Endothelial cell of umbilical vein (primary cell): Measurements from ENCODE around the gene KIF2B. TPM values are rescaled to one million over a fixed set of nuclear protein-coding genes. Genes with fewer than 3 reads are reported as not detected.
"Not testable (repeated sequence)": the region's sequence is repeated elsewhere in the genome, so short reads cannot be mapped to it uniquely, and the experiment has no call there.

ENCODE experiments used
- BruUV-seq: library from RNA; stranded (reverse); fragments of 400-500 nt; replicated peaks from 2 replicates; lab custom pipeline; 2021; lab: Mats Ljungman, UMichigan
- CTCF ChIA-PET: fragments of 300-600, 350-600 bp; sonication (Branson Sonifier 250); formaldehyde crosslinking; loops from one replicate; lab custom pipeline; 2021; ENCODE audit warnings: antibody characterized with exemption, inconsistent platforms; lab: Charles Lee
- POLR2A ChIA-PET: fragments of 300-600, 350-600 bp; sonication (Branson Sonifier 250); formaldehyde crosslinking; loops from one replicate; lab custom pipeline; 2021; ENCODE audit warnings: antibody characterized with exemption, inconsistent platforms; lab: Charles Lee
- DNase-seq: peaks from one replicate; pipeline ENCODE4 v3.0.0-alpha.2; 2011; ENCODE audit warnings: low read depth, low spot score
- FAIRE-seq: peaks from 2 replicates; lab custom pipeline; 2011; peaks lifted over from hg19 to GRCh38; lab: Jason Lieb, UNC
- H2AFZ ChIP-seq: 2 replicates; pipeline ENCODE4 v1.6.0; 2012; ENCODE audit warnings: low read depth, low read length, control low read depth, inconsistent platforms
- H3K27ac ChIP-seq: 2 replicates; pipeline ENCODE4 v1.5.1; 2011; ENCODE audit warnings: low read depth, mild to moderate bottlenecking, control low read depth, low read length, moderate library complexity; ENCODE audit not compliant: insufficient read depth
- H3K27me3 ChIP-seq, 2 experiments: 2 replicates each; pipeline versions ENCODE4 v1.6.0 to v1.6.1; 2011; ENCODE audit warnings: low read length in 2 of 2, mixed read lengths in 1 of 2; ENCODE audit not compliant: control insufficient read depth in 2 of 2, insufficient read depth in 2 of 2
- H3K36me3 ChIP-seq, 2 experiments: 2 replicates in 1 of 2; 3 replicates in 1 of 2; pipeline ENCODE4 v1.5.1; 2011; ENCODE audit warnings: low read length in 2 of 2, mild to moderate bottlenecking in 1 of 2, moderate library complexity in 1 of 2; ENCODE audit not compliant: control insufficient read depth in 2 of 2, insufficient read depth in 2 of 2; ENCODE audit errors: extremely low read depth in 1 of 2
- H3K4me1 ChIP-seq: 3 replicates; pipeline ENCODE4 v1.5.1; 2011; ENCODE audit warnings: mild to moderate bottlenecking, low read length; ENCODE audit not compliant: control insufficient read depth, insufficient read depth; ENCODE audit errors: extremely low read depth
- H3K4me2 ChIP-seq: 2 replicates; pipeline ENCODE4 v1.6.1; 2011; ENCODE audit warnings: low read length, control low read depth, mixed read lengths; ENCODE audit not compliant: insufficient read depth
- H3K4me3 ChIP-seq, 3 experiments: fragments of 200-600 bp in 1 of 3; sonication (generic), shearing (Covaris generic) in 1 of 3; replicated peaks in 1 of 3; 2 replicates each; pipeline ENCODE4 v1.5.1; 2011 to 2016; ENCODE audit warnings: control low read depth in 3 of 3, low read length in 3 of 3, mild to moderate bottlenecking in 2 of 3, inconsistent platforms in 1 of 3, low read depth in 1 of 3, moderate library complexity in 1 of 3; ENCODE audit not compliant: insufficient read depth in 1 of 3
- H3K79me2 ChIP-seq: 2 replicates; pipeline ENCODE4 v1.6.0; 2012; ENCODE audit warnings: low read length, inconsistent platforms; ENCODE audit not compliant: control insufficient read depth, insufficient read depth
- H3K9ac ChIP-seq: replicated peaks from 2 replicates; pipeline ENCODE3; 2011; ENCODE audit warnings: low read length, control low read depth; ENCODE audit not compliant: insufficient read depth; ENCODE audit errors: extremely low read depth
- H3K9me1 ChIP-seq: replicated peaks from 3 replicates; pipeline ENCODE4 v1.6.0; 2011; ENCODE audit warnings: mild to moderate bottlenecking, low read length; ENCODE audit not compliant: control insufficient read depth, insufficient read depth; ENCODE audit errors: extremely low read depth
- H3K9me3 ChIP-seq: replicated peaks from 2 replicates; pipeline ENCODE4 v1.5.1; 2012; ENCODE audit warnings: low read length, inconsistent platforms; ENCODE audit not compliant: control insufficient read depth, insufficient read depth
- H4K20me1 ChIP-seq: replicated peaks from 2 replicates; pipeline ENCODE3; 2011; ENCODE audit warnings: mild to moderate bottlenecking, low read length; ENCODE audit not compliant: control insufficient read depth, insufficient read depth; ENCODE audit errors: extremely low read depth
- CTCF ChIP-seq, 2 donors: IDR thresholded peaks; 1 replicate in 1 of 2; 2 replicates in 1 of 2; pipeline ENCODE4 v1.5.1; 2011; ENCODE audit warnings: low read length in 2 of 2, mild to moderate bottlenecking in 2 of 2, moderate library complexity in 2 of 2, control low read depth in 1 of 2, inconsistent platforms in 1 of 2, low read depth in 1 of 2; ENCODE audit not compliant: insufficient read depth in 1 of 2; ENCODE audit errors: extremely low read depth in 1 of 2
- EZH2 ChIP-seq: IDR thresholded peaks from 2 replicates; pipeline ENCODE4 v1.6.1; 2012; ENCODE audit warnings: borderline replicate concordance, low read depth, mild to moderate bottlenecking, moderate library complexity, low read length, inconsistent platforms; ENCODE audit not compliant: severe bottlenecking
- FOS ChIP-seq: IDR thresholded peaks from 2 replicates; pipeline ENCODE4 v1.6.1; 2011; ENCODE audit warnings: mild to moderate bottlenecking, low read length, moderate library complexity, borderline replicate concordance; ENCODE audit not compliant: insufficient read depth
- GATA2 ChIP-seq: IDR thresholded peaks from 2 replicates; pipeline ENCODE4 v1.7.0; 2011; ENCODE audit warnings: low read depth, mild to moderate bottlenecking, moderate library complexity, mixed read lengths, low read length; ENCODE audit not compliant: insufficient read length, insufficient read depth
- JUN ChIP-seq: IDR thresholded peaks from 2 replicates; pipeline ENCODE4 v1.6.1; 2011; ENCODE audit warnings: borderline replicate concordance, low read depth; ENCODE audit not compliant: insufficient read length, insufficient read depth
- MAX ChIP-seq: IDR thresholded peaks from 2 replicates; pipeline ENCODE4 v1.6.1; 2011; ENCODE audit not compliant: insufficient read depth, insufficient read length
- MYC ChIP-seq: IDR thresholded peaks from one replicate; pipeline ENCODE4 v1.6.1; 2011; ENCODE audit warnings: mild to moderate bottlenecking, low read depth, low read length
- POLR2A ChIP-seq: IDR thresholded peaks from 2 replicates; pipeline ENCODE4 v1.6.1; 2012; ENCODE audit warnings: low read depth, mild to moderate bottlenecking, control low read depth, low read length
- POLR2AphosphoS5 ChIP-seq: IDR thresholded peaks from 2 replicates; pipeline ENCODE4 v1.6.1; 2012; ENCODE audit warnings: low read depth, mild to moderate bottlenecking, control low read depth, low read length, moderate library complexity; ENCODE audit not compliant: insufficient read depth
- dilution Hi-C: fragments of 300-500 bp; cut with MboI; formaldehyde crosslinking; loops from one replicate; pipeline ENCODE4 v1.15.0; 2019; ENCODE audit warnings: low sequenced_read_pairs; ENCODE audit not compliant: extremely low pct_ligation_motif_present
- intact Hi-C: fragments of 100-400 bp; cut with micrococcal nuclease; formaldehyde crosslinking; loops from one replicate; pipeline ENCODE4 v1.10.0; 2022
- polyA plus RNA-seq, 4 experiments: library from polyadenylated mRNA; depleted of rRNA in 3 of 4; stranded (reverse) in 3 of 4; unstranded in 1 of 4; fragments of >200 nt; gene quantifications; 2 replicates each; pipeline versions ENCODE4 v1.2.1 to v1.2.3, GENCODE V29; 2011 to 2012; ENCODE audit warnings: missing spikeins in 1 of 4
- total RNA-seq: library from RNA; stranded (reverse); gene quantifications from 2 replicates; pipeline ENCODE4 v1.2.3, GENCODE V29; 2021

Gene KIF2B
- total and polyA plus RNA-seq, 2 donors (not counting 3 experiments of a cell fraction or from before 2014, with no cell fraction given), result not detected

- H3K36me3 ChIP-seq, result no peaks in the 10 kb centered on the region
- no TSS peak for BruUV-seq
- no peak for FAIRE-seq
- no peak overlapping the region for H3K4me3 ChIP-seq
- CTCF ChIA-PET, result no interaction called here
- no peak overlapping the region for H2AFZ ChIP-seq
- POLR2A ChIA-PET, result no interaction called here
- no peak overlapping the region for H3K4me2 ChIP-seq
- no peak overlapping the region for H3K27ac ChIP-seq
- TF ChIP-seq POLR2A, result no peak
- TF ChIP-seq EZH2, result no peak
- no peak for TF ChIP-seq MAX
- TF ChIP-seq JUN, result no peak
- no peak for TF ChIP-seq POLR2AphosphoS5
- no peak for TF ChIP-seq CTCF (IDR thresholded peaks at IDR 0.05; ENCODE audit: extremely low read depth in 1 of 2, insufficient read depth in 1 of 2, low read depth in 1 of 2, low read length in 2 of 2)
- no peak for TF ChIP-seq FOS
- TF ChIP-seq MYC, result no peak
- TF ChIP-seq GATA2, result no peak
- H3K79me2 ChIP-seq, result no peaks in the 10 kb centered on the region
- no peaks in the 10 kb centered on the region for H3K27me3 ChIP-seq
- DNase-seq, result no peak
- peaks cover 2% of the 10 kb centered on the region for H3K9me3 ChIP-seq
- no peak overlapping the region for H3K9ac ChIP-seq
- no peaks in the 10 kb centered on the region for H3K4me1 ChIP-seq
- H4K20me1 ChIP-seq, result no peaks in the 10 kb centered on the region
- dilution Hi-C loops (no loop called here), intact Hi-C loops (no loop called here)
- H3K9me1 ChIP-seq, result no peaks in the 10 kb centered on the region
These were observed 21.9 kb downstream of the KIF2B start for GRCh38 chr17:53844491-53845107.

- H3K79me2 ChIP-seq, H3K9me1 ChIP-seq, CTCF ChIA-PET, BruUV-seq, H3K9me3 ChIP-seq, H3K36me3 ChIP-seq, H3K4me3 ChIP-seq, H3K27ac ChIP-seq, FAIRE-seq, H2AFZ ChIP-seq, H3K27me3 ChIP-seq, H3K9ac ChIP-seq, H4K20me1 ChIP-seq, dilution Hi-C loops, POLR2A ChIA-PET, DNase-seq, H3K4me1 ChIP-seq, intact Hi-C loops, H3K4me2 ChIP-seq: not testable (repeated sequence)
These were observed 48.4 kb downstream of the KIF2B start for GRCh38 chr17:53871128-53871527.
